Stimulated activated CD8-positive, alpha-beta memory T cell treated with anti-CD3 and anti-CD28 coated beads, Interleukin-12 subunit alpha, Interleukin-12 subunit beta, amount 100 ng/mL, for 24 hours (primary cell): ENCODE data around the gene CACNA2D1.

Experiments used
- DNase-seq: peaks from one replicate; pipeline ENCODE4 v3.0.0-alpha.2; 2020; ENCODE audit errors: extremely low read depth

CACNA2D1 gene

GRCh38 chr7:82114237-82114636, 329.3 kb downstream of the CACNA2D1 start:
- DNase-seq: no peak

DNA sequence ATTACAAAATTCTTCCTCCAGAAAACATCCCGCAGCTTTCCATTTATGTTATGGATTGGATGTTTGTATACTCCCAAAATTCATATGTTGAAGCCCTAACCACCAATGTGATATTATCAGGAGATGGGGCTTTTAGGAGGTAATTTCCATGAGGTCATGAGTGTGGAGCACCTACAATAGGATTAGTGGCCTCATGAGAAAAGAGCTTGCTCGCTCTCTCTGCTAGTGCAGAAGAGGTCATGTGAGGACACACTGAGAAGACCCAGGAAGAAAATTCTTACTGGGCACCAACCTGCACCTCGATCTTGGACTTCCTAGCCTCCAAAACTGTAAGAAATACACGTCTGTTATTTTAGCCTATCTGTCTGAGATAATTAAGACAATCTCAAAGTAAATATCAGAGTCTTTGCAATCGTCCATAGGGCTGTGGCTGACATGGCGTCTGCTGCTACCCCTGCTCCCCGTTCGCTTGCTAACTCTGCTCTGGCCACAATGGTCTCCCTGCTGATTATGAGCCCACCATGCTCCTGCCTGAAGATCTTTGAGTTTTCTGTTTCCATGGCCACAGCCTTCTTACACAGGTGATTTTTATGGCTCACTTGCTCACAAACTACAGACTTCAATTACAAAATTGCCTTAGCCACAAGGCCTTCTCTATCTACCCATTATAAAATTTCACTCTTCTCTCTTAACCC, 333.3 kb downstream of the CACNA2D1 start:
- no peak for DNase-seq

GRCh38 chr7:82109288-82109687, 334.3 kb downstream of the CACNA2D1 start:
- DNase-seq: no peak

DNA sequence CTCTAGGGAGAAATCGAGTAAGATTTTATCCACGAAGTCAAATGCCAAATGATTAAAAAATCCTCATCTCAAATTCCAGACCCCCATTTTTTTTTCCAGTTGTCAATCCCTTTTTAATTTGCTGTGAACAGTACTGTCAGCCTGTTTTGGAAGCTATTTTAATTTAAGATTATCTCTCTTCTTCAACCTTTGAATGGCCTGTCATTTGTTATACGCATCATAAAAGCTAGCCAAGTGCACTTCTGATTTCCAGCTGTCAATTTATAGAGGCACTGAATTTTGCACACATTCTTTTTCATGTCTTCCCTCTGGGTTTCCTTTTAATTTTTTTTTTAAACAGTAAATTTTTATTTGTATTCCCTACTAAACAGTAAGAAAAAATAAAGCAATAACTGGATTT, 337.4 kb downstream of the CACNA2D1 start:
- no peak for DNase-seq

DNA sequence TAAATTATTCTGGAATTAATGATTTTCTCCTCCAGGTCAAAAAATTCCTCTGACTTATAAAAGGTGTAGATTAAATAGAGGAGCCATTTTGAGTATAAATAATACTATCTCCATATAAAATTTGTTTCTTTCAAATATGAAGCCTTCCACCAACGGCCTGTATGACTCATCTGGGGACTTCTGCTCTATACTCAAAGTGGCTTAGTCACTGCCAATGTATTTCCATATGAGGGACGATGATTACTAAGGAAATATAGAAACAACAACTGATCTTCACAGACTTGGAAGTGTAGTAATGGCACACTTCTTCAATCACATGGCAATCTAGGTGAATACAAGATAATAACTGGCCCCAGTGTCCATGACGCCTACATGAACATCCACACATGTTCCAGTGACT, 338.1 kb downstream of the CACNA2D1 start:
- DNase-seq: no peak

- no peak for DNase-seq
These were observed 345.2 kb downstream of the CACNA2D1 start for GRCh38 chr7:82098414-82098813.

- DNase-seq: no peak
These were observed 352.4 kb downstream of the CACNA2D1 start for GRCh38 chr7:82091126-82091684.

GRCh38 chr7:82087099-82087498, 356.5 kb downstream of the CACNA2D1 start:
- DNase-seq: no peak

DNA sequence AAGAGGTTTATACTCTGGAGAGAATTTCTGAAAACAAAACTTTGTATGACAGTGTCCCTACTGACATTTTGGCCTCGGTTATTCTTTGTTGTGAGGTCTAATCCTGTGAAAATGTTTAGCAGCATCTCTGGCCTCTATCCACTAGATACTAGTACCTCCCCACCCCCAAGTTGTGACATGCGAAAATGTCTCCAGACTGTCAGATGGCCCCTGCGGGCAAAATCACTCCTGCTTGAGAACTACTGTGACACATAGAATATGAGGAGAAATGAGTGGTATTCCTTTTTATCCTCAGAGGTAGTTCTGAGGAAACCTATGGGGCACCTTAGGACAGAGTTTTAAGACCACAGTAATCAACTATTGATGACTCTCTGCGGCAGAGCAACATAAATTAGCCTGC, 358.5 kb downstream of the CACNA2D1 start:
- DNase-seq: no peak

DNA sequence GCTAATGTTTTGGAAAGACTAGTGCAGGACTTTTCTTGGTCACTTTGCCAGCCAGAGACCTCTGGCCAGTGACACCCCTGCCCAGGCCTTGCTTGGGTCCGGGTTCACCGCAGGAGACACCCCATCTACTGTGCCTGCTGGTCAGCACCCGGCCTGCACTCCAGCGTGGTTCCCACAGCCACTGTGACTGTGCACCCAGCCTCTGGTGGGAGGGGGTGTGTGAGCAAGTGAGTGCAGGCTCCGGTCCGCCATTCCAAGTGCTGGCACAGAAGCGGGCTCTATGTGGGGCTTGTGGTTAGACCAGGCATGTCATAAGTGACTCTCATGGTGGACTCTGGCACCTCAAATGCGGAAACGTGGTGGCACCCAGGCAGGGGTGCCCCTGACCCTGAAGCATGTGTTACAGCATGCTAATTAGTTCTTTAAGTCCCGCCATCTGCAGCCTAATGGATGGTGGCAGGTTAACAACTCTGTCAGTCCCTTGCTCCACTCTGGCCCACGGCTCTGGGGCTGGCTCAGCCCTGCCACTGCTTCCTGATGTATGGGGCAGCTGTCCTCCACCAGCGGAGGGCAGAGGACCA, 361.8 kb downstream of the CACNA2D1 start:
- no peak for DNase-seq

GRCh38 chr7:82080254-82080927, 363.2 kb downstream of the CACNA2D1 start:
- no peak for DNase-seq

- no peak for DNase-seq
These were observed 364.1 kb downstream of the CACNA2D1 start for GRCh38 chr7:82079527-82079926.

DNA sequence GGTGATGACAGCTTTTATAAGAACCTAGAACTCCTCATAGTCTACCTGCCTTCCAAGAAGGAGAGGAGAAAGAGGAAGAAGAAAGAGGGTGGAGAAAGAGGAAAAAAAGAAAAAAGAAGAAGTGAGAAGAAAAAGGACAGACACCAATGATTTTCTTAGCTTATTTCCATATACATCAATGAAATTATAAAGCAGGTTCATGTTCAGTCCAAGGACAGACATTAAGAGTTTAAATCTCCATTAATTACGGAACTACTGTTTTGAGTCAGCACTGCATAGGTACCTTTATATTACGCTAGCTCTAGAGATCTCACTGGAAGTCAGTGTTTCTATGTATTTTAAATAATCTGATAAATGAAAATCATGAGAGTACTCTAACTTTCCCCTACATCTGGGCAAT, 364.8 kb downstream of the CACNA2D1 start:
- DNase-seq: no peak

GRCh38 chr7:82071468-82071867, 372.1 kb downstream of the CACNA2D1 start:
- no peak for DNase-seq

DNA sequence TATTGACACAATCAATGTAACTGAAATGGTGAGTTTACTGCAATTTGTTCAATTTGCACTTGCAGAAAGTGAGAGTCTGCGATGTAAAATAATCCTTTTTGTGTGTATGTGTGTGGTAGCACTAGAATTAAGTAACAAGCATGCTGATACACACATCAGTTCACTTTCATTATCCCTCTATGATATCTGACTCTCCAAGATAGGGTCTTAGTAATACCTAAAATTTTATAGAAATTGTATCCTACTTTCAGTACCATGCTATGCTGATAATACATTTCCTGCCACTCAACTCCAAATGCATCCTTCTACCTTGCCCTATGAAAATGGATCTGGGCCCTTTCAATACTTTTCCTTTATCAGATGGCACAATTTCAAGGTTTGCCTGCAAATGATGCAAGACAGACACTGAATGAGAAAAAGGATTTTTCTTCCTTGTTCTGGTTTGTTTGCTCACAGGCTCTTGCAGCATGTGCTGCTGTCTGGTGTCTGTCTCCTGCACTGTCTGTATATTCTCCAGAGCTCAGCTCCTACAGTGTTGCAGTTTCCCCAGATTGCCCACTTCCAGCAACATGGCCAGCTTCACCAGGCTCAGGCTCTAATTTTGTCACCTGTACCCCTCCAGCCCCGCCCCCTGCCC, 375.8 kb downstream of the CACNA2D1 start:
- no peak for DNase-seq

GRCh38 chr7:82057476-82057875, 386.1 kb downstream of the CACNA2D1 start:
- DNase-seq: no peak

DNA sequence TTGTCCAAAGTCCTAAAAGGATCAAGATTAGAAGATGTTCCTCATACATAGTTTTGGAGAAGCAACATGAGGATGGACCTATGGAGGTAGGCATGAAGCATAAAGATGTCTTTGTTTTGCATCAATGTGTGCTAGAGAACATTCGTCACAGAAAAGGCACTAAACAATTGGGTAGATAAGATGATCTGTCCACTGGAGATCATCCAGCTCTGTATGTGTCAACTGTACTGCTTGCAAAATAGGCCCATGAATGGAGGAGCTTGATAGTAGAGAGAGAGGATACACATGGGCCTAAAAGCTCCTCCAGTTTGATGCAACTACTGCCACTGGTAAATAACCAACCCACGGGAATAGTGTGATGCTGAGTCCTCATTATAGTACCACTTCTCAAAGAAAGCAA, 387.3 kb downstream of the CACNA2D1 start:
- DNase-seq: no peak

DNA sequence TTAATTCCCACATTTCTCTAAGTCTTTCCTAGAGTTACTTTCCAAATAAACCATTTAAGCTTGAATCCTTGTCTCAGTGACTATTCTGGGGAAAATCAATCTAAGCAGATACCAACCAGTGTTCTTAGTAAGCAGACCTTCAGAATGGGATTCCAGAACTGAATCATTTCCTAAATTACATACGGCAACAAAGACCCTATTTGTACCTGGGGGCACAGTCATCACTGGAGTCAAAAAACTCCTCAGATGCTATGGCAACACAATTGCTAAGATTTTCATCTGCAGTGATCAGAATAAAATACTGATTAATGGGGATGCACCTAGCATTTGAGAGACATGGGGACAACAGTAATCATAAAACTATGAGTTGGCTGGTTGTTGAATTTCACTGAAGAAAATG, 389.0 kb downstream of the CACNA2D1 start:
- DNase-seq: no peak

- no peak for DNase-seq
These were observed 390.0 kb downstream of the CACNA2D1 start for GRCh38 chr7:82053453-82054032.

DNA sequence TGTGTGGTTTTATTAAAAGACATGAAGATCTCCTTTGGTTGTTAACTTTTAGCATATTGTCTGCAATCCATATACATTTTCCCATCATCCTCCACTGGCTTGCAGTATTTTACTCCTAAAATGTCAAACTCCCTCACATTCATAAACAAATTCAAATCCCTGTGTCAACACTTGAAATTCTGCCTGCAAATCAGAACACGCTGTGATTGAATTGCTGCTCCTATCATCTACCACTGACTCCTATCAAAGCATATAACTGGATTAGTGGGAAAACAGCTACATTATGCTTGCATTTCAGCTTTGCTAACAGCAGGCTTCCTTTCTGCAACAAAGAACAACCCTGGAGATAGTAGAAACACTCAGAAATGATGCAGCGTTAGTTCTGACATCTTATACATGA, 392.0 kb downstream of the CACNA2D1 start:
- no peak for DNase-seq

- no peak for DNase-seq
These were observed 392.8 kb downstream of the CACNA2D1 start for GRCh38 chr7:82050792-82051191.

- no peak for DNase-seq
These were observed 393.6 kb downstream of the CACNA2D1 start for GRCh38 chr7:82049891-82050533.
